Upper lobe of left lung (tissue), 4 donors: ENCODE measurements around the gene HPCAL1.

Experiments used
- CTCF ChIP-seq, 6 experiments: fragments of 450-650 bp in 4 of 6; fragments of 200-600 bp in 2 of 6; sonication (generic) in 2 of 6; IDR thresholded peaks; one replicate each; pipeline ENCODE4 v1.5.1; 2016 to 2019; ENCODE audit warnings: antibody characterized with exemption in 6 of 6
- POLR2A ChIP-seq, 4 donors: fragments of 450-650 bp; IDR thresholded peaks; one replicate each; pipeline ENCODE4 v1.5.1; 2016 to 2017; ENCODE audit warnings: antibody characterized with exemption in 4 of 4, mild to moderate bottlenecking in 2 of 4
- POLR2AphosphoS5 ChIP-seq, 2 donors: sonication (generic); formaldehyde crosslinking; IDR thresholded peaks; one replicate each; pipeline ENCODE4 v1.5.1; 2017; ENCODE audit warnings: antibody characterized with exemption in 2 of 2

- TF ChIP-seq CTCF (IDR thresholded peaks at IDR 0.05) (no peak), POLR2A (IDR thresholded peaks at IDR 0.05) (no peak), POLR2AphosphoS5 (IDR thresholded peaks at IDR 0.05) (no peak)
These were observed 19.8 kb downstream of the HPCAL1 start for GRCh38 chr2:10322481-10322880.
